Stimulated activated CD8-positive, alpha-beta memory T cell treated with anti-CD3 and anti-CD28 coated beads, Interleukin-4, amount 100 ng/mL, for 1 hour (primary cell): Measurements from ENCODE around the gene DLG2.
"Not testable (repeated sequence)": the region's sequence is repeated elsewhere in the genome, so short reads cannot be mapped to it uniquely, and the experiment has no call there.

Source experiments
- DNase-seq, 2 donors: peaks; one replicate each; pipeline ENCODE4 v3.0.0-alpha.2; 2020; ENCODE audit warnings: low read depth in 2 of 2, low spot score in 1 of 2

Gene DLG2

GRCh38 chr11:85247797-85248196, 379.3 kb downstream of the DLG2 start:
- DNase-seq: no peak

- no peak for DNase-seq
These were observed 388.2 kb downstream of the DLG2 start for GRCh38 chr11:85238906-85239305.

GRCh38 chr11:85238038-85238437, 389.1 kb downstream of the DLG2 start:
- not testable (repeated sequence) for DNase-seq

DNA sequence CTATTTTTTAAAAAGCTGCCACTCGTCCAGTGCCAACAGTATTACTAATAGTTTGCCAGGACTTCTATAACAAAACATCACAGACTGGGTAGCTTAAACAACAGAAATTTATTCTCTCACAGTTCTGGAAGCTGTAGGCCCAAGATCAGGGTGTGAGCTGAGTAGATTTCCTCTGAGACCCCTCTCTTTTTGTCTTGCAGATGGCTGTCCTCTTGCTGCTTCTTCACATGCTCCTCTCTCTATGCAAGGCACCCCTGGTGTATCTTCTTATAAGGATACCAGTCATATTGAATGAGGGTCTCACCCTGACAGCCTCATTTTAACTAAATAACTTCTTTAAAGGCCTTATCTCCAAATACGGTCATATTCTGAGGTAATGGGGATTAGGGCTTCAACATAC, 390.9 kb downstream of the DLG2 start:
- DNase-seq: no peak

DNA sequence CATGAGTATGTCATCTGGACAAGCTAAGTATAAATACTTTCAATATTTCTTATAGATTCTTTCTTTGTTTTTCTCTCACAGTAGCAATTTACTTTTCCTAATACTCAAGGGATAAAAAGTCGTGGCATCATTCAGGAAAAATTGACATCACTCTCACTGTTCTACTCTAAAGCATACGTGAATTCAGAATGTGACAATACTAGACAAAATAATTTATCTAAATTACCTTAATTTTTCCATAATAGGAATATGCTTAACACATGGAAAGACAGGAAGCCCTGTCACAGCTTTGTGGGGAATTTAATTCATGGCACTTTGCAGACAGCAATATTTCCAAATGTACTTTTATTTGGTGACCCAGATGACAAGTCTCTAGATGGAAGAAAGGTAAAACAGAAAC, 394.6 kb downstream of the DLG2 start:
- DNase-seq: no peak

DNA sequence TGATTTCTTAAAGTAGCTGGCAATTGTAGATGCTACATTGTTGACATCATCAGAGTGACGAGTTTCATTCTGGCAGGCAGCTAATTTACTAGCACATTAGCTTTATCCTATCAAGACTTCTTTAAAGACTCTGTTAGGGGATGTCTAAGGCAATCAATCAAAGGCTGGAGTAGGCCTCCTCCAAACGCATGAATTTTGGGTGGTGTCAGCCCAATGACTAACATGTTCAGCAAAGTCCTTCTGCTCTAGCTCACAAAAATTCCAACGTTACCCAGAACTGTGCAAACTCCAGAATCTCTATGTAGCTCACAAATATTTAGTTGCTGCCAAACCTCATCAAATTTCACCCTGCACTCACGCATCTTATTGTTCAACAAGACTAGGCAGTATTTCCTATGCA, 395.6 kb downstream of the DLG2 start:
- no peak for DNase-seq

- DNase-seq: not testable (repeated sequence)
These were observed 397.4 kb downstream of the DLG2 start for GRCh38 chr11:85229723-85230122.

DNA sequence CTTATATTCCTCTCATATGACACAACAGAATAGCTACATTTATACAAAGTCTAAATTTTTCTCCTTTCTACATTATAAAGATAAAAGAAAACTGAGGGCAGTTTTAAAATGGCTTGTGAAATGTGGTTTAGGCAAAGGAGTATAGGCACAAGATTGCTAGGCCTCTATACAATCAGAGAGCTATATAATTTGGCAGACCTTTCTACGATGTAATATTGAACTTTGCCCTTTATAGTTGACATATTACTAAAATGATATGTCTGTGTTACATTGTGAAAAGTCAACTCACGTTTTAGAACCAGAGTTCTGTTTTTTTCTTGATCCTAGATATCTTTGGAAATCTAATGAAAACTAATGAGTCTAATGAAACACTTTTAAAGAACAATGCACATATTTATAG, 430.2 kb downstream of the DLG2 start:
- no peak for DNase-seq

GRCh38 chr11:85195934-85196333, 431.2 kb downstream of the DLG2 start:
- DNase-seq: no peak

GRCh38 chr11:85187992-85188391, 439.2 kb downstream of the DLG2 start:
- no peak for DNase-seq

- no peak for DNase-seq
These were observed 442.4 kb downstream of the DLG2 start for GRCh38 chr11:85184721-85185120.

- DNase-seq: no peak
These were observed 444.4 kb downstream of the DLG2 start for GRCh38 chr11:85182441-85183387.

DNA sequence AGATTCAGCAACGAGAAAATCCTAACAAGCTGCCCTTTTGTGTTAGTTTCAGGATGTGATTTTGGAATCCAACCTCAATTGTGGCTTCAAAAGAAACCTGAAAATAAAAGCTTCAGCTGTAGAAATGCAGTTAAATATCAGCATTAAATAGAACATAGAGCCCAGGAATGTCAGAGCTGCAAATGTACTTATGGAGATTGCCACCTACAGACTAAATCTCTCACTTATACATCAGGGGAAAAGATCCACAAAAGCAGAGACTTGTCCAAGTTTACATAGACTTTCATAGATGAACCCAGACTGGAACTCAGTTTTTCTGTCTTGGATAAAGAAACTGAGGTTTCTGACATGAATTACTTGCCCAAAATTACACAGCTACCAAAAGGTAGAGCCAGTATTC, 446.6 kb downstream of the DLG2 start:
- DNase-seq: no peak

DNA sequence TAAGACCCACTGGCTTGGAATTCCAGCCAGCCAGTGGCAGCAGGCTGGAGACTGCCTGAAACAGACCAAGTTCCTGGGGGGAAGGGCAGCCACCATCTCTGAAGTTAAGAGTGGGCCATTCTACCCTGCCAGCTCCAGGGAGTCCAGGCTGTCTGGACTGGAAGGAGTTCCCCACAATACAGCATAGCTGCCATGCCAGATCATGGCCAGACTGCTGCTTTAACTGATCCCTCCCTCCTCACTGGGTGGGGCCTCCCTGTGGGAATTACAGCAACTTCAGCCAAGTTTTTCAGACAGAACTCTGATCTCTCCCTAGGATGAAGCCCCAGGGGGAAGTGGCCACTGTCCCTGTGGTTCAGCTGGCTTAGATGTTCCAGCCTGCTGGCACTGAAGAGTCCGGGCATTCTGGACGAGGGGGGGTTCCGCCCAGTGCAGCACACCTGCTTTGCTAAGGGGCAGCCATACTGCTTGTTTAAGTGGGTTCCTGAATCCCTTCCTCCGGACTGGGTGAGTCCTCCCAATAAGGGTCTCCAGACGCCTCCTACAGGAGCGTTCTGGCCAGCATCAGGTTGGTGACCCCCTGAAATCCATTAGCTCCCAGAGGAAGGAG, 455.4 kb downstream of the DLG2 start:
- DNase-seq: no peak

GRCh38 chr11:85170184-85170583, 457.0 kb downstream of the DLG2 start:
- no peak for DNase-seq

DNA sequence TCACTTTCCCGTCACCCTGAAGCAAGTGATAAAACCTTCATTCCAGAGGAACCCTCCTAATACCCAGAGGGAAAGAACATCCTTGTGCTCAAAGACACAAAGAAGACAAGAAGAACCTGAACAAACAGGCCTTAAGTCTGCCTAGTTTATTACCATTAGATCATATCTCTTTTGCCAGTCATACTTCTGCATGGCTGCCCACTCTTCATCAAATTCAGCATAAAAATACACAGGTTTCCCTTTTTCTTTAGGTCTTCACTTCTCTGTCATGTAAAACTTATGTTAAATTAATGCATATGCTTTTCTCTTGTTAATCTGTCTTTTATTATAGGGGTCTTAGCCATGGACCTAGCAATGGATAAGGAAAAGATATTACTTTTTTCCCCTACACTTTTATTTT, 459.7 kb downstream of the DLG2 start:
- no peak for DNase-seq

GRCh38 chr11:85167038-85167437, 460.1 kb downstream of the DLG2 start:
- DNase-seq: no peak

DNA sequence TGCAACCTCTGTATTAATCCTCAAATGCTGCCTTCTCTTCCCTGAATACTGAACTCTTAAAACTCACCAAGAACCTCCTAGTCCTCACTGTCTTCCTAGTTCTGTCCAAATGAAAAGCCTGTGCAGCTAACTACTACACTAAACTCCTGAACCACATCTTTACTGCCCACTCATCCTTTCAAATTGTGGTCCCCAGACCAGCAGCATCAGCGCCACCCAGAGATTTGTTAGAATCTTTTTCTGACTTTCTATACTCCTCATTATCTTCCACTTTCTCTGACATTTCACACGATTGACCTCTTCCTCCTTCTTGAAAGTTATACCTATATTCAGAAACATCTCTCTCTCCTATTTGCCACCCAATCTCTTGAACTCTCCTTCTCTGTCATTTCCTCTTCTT, 461.3 kb downstream of the DLG2 start:
- DNase-seq: no peak

DNA sequence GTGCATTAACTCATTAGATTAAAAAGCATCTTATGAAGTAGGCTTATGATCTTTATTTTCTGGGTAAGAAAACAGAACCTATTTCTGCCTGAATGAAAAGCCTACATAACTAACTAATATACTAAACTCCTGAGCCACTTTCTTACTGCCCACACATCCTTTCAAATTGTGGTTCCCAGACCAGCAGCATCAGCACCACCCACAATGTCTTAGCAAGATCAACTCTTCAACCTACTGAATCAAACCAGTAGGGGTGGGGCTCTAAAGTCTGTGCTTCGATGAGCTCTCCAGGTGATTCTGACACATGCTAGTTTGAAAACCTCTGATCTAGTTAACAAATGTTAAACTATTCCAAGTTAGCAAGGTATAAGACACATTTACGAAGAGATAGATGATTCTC, 462.4 kb downstream of the DLG2 start:
- no peak for DNase-seq

- DNase-seq: no peak
These were observed 472.9 kb downstream of the DLG2 start for GRCh38 chr11:85154294-85154693.

GRCh38 chr11:85137597-85137996, 489.5 kb downstream of the DLG2 start:
- no peak for DNase-seq

- DNase-seq: no peak
These were observed 493.5 kb downstream of the DLG2 start for GRCh38 chr11:85133636-85134035.
